Bronchial epithelial cell (primary cell): ENCODE measurements around the gene VWA5B1. TPM values are rescaled to one million over a fixed set of nuclear protein-coding genes. Genes with fewer than 3 reads are reported as not detected.

Source experiments
- DNase-seq: peaks from one replicate; pipeline ENCODE4 v3.0.0-alpha.2; 2010; ENCODE audit warnings: low read depth
- FAIRE-seq: peaks from 2 replicates; lab custom pipeline; 2011; peaks lifted over from hg19 to GRCh38; lab: Jason Lieb, UNC
- H3K27me3 ChIP-seq: 2 replicates; pipeline ENCODE4 v1.5.1; 2011; ENCODE audit warnings: low read length; ENCODE audit not compliant: control insufficient read depth, insufficient read depth
- H3K36me3 ChIP-seq: 2 replicates; pipeline ENCODE4 v1.5.1; 2011; ENCODE audit warnings: low read length; ENCODE audit not compliant: control insufficient read depth, insufficient read depth
- H3K4me3 ChIP-seq: 2 replicates; pipeline ENCODE4 v1.5.1; 2011; ENCODE audit warnings: mild to moderate bottlenecking, low read depth, low read length, control low read depth
- CTCF ChIP-seq: IDR thresholded peaks from 2 replicates; pipeline ENCODE4 v1.5.1; 2011; ENCODE audit warnings: mild to moderate bottlenecking, moderate library complexity, low read length, control low read depth, inconsistent platforms; ENCODE audit not compliant: insufficient read depth, severe bottlenecking
- total RNA-seq: library from RNA; depleted of rRNA; stranded (reverse); fragments of >200 nt; gene quantifications from 2 replicates; pipeline ENCODE4 v1.2.1, GENCODE V29; 2014

VWA5B1 gene
- total RNA-seq, 1 donor from 2014 or later, result not detected

- Histone ChIP-seq H3K4me3 (no peak overlapping the region), H3K36me3 (no peaks in the 10 kb centered on the region), H3K27me3 (peaks cover 5% of the 10 kb centered on the region)
- no peak for FAIRE-seq
- no peak for DNase-seq
- TF ChIP-seq CTCF, result no peak
Observed at GRCh38 chr1:20372676-20373075, 82.0 kb downstream of the VWA5B1 start.

- Histone ChIP-seq H3K4me3 (no peak overlapping the region), H3K27me3 (peaks cover 3% of the 10 kb centered on the region), H3K36me3 (no peaks in the 10 kb centered on the region)
- DNase-seq (no peak), FAIRE-seq (no peak)
- TF ChIP-seq CTCF, result no peak
Observed at GRCh38 chr1:20373286-20373685, 82.6 kb downstream of the VWA5B1 start.

GRCh38 chr1:20373764-20374163 lies 83.1 kb downstream of the VWA5B1 start:
- FAIRE-seq (no peak), DNase-seq (no peak)
- Histone ChIP-seq H3K27me3 (peaks cover 3% of the 10 kb centered on the region), H3K36me3 (no peaks in the 10 kb centered on the region), H3K4me3 (no peak overlapping the region)
- no peak for TF ChIP-seq CTCF

GRCh38 chr1:20375563-20375962 lies 84.9 kb downstream of the VWA5B1 start:
- TF ChIP-seq CTCF, result no peak
- no peaks in the 10 kb centered on the region for H3K27me3 ChIP-seq
- H3K4me3 ChIP-seq, result no peak overlapping the region
- no peaks in the 10 kb centered on the region for H3K36me3 ChIP-seq
- FAIRE-seq, result no peak
- peak; percentile 35 for DNase-seq

- Histone ChIP-seq H3K27me3 (no peaks in the 10 kb centered on the region), H3K4me3 (no peak overlapping the region), H3K36me3 (no peaks in the 10 kb centered on the region)
- no peak for TF ChIP-seq CTCF
- DNase-seq (no peak), FAIRE-seq (no peak)
Observed at GRCh38 chr1:20376171-20376570, 85.5 kb downstream of the VWA5B1 start.

DNA sequence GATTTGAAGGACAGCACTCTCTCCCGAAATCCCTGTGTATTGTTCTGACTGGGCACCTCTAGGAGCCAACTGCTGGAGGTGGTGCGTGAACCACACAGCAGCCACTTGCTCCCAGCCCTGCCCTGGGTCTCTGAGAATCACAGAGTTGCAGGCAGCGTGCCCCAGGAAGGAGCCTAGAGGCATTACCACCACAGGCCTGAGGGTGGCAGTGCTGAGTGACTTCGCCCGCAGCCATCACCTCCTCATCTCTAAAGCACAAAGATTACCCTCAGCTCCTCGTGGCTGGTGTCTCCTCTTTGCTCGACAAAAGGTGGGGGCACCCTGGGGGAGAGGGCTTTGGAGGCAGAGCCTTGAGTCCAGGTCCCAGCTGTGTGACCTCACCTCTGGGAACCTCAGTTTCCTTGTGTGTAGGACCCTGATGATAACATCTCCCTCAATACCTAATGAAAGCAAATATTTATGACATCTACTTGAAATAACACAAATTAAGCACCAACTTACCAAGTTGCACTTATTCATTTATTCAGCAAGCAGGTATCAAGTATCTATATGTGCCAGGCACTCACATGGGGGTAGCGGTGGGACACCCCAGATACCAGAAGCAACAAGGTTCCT lies 86.3 kb downstream of the VWA5B1 start:
- no peak for FAIRE-seq
- DNase-seq, result no peak
- Histone ChIP-seq H3K27me3 (no peaks in the 10 kb centered on the region), H3K4me3 (no peak overlapping the region), H3K36me3 (no peaks in the 10 kb centered on the region)
- peak; percentile 96 for TF ChIP-seq CTCF
